GM12874 (cell line): ENCODE results near the gene NRXN2.

ENCODE experiments used
- TF ChIP-seq, protein P1 (sequence below): IDR thresholded peaks from 2 replicates; pipeline ENCODE4 v1.5.1; 2011; ENCODE audit warnings: low read depth, mild to moderate bottlenecking, control low read depth, low read length, moderate library complexity; ENCODE audit not compliant: insufficient read depth

Gene NRXN2

DNA sequence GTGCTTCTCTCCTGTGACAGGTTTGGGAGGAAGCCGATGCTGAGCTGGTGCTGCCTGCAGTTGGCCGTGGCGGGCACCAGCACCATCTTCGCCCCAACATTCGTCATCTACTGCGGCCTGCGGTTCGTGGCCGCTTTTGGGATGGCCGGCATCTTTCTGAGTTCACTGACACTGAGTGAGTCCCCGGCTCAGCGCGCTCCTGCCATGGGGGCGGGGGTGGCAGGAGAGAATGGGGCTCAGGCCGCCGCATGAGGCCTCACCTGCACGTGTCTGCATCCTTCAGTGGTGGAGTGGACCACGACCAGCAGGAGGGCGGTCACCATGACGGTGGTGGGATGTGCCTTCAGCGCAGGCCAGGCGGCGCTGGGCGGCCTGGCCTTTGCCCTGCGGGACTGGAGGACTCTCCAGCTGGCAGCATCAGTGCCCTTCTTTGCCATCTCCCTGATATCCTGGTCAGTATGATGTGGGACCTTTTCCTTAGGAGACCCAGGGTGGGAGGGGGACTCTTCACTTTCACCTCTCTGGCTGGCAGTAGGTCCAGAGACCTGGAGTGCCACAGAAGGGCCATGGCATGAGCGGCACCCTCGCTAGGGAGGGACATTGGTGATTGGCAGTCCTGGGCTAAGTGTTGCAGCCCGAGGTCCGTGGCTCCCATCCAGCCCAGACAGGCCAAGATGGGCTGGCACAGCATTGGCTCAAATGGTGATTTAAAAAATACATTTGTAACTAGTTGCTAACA, 160.8 kb downstream of the NRXN2 start:
- TF ChIP-seq, protein P1, sequence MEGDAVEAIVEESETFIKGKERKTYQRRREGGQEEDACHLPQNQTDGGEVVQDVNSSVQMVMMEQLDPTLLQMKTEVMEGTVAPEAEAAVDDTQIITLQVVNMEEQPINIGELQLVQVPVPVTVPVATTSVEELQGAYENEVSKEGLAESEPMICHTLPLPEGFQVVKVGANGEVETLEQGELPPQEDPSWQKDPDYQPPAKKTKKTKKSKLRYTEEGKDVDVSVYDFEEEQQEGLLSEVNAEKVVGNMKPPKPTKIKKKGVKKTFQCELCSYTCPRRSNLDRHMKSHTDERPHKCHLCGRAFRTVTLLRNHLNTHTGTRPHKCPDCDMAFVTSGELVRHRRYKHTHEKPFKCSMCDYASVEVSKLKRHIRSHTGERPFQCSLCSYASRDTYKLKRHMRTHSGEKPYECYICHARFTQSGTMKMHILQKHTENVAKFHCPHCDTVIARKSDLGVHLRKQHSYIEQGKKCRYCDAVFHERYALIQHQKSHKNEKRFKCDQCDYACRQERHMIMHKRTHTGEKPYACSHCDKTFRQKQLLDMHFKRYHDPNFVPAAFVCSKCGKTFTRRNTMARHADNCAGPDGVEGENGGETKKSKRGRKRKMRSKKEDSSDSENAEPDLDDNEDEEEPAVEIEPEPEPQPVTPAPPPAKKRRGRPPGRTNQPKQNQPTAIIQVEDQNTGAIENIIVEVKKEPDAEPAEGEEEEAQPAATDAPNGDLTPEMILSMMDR = no peak

DNA sequence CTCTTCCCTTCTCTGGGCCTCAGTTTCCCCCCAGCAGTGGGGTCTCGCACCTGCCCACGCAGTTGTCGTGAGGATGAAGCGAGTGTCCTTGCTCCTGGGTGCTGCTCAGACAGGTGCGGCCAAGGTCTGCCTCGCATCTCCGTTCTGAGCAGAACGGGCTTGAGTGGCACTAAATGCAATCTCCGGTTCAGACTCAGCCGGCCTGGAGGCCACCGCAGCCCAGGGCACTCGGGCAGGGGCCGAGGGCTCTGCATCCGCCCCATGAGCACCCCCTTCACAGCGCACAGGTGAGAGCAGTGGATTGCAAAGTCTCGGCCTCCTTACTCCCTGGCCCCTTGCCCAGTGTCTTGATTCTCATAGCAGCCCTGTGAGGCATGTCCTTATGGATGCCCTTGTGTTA, 162.1 kb downstream of the NRXN2 start:
- TF ChIP-seq, protein P1 = no peak

- TF ChIP-seq, protein P1 = no peak
Measured at GRCh38 chr11:64560139-64560771, 162.7 kb downstream of the NRXN2 start.

- TF ChIP-seq, protein P1 = no peak
Measured at GRCh38 chr11:64559351-64560138, 163.5 kb downstream of the NRXN2 start.

GRCh38 chr11:64558869-64559268, 164.1 kb downstream of the NRXN2 start:
- TF ChIP-seq, protein P1 = no peak

GRCh38 chr11:64558065-64558745, 164.8 kb downstream of the NRXN2 start:
- TF ChIP-seq, protein P1 = no peak
